Activated CD8-positive, alpha-beta T cell treated with anti-CD3 and anti-CD28 coated beads for 36 hours (primary cell): ENCODE results near the gene CLEC1A. TPM values are rescaled to one million over a fixed set of nuclear protein-coding genes. Genes with fewer than 3 reads are reported as not detected.

Source experiments
- ATAC-seq: fragments of 200-7000 bp; cut with Tn5 transposase; one replicate; pipeline ENCODE4 v1.10.0; 2021; ENCODE audit warnings: mild to moderate bottlenecking, moderate library complexity
- CTCF ChIA-PET: fragments of 350-600 bp; sonication (Branson Sonifier 250); formaldehyde crosslinking; loops from one replicate; lab custom pipeline; 2021; ENCODE audit warnings: antibody characterized with exemption; lab: Charles Lee
- POLR2A ChIA-PET: fragments of 350-600 bp; sonication (Branson Sonifier 250); formaldehyde crosslinking; loops from one replicate; lab custom pipeline; 2021; ENCODE audit warnings: antibody characterized with exemption; lab: Charles Lee
- DNase-seq: peaks from one replicate; pipeline ENCODE4 v3.0.0-alpha.2; 2020
- H3K27ac Mint-ChIP-seq: one replicate; pipeline ENCODE4 v1.8.0; 2021; ENCODE audit warnings: mild to moderate bottlenecking, mixed read lengths
- H3K27me3 Mint-ChIP-seq: one replicate; pipeline ENCODE4 v1.8.0; 2021; ENCODE audit warnings: mixed read lengths
- H3K36me3 Mint-ChIP-seq: one replicate; pipeline ENCODE4 v1.8.0; 2021; ENCODE audit warnings: low read depth, mixed read lengths
- H3K4me1 Mint-ChIP-seq: one replicate; pipeline ENCODE4 v1.8.0; 2021; ENCODE audit warnings: low read depth, mixed read lengths
- H3K4me3 Mint-ChIP-seq: one replicate; pipeline ENCODE4 v1.8.0; 2021; ENCODE audit warnings: mild to moderate bottlenecking, moderate library complexity, mixed read lengths
- H3K9me3 Mint-ChIP-seq: one replicate; pipeline ENCODE4 v1.8.0; 2021; ENCODE audit warnings: mixed read lengths
- CTCF ChIP-seq: fragments of 200-600 bp; IDR thresholded peaks from one replicate; pipeline ENCODE4 v1.8.0; 2022; ENCODE audit warnings: antibody characterized with exemption, mild to moderate bottlenecking
- intact Hi-C: fragments of 100-400 bp; cut with micrococcal nuclease; formaldehyde crosslinking; loops from one replicate; pipeline ENCODE4 v1.10.0; 2022
- total RNA-seq, 2 experiments: library from RNA; stranded (reverse); gene quantifications; one replicate each; pipeline ENCODE4 v1.2.3, GENCODE V29; 2021

CLEC1A gene
- not detected for total RNA-seq

- no peak for TF ChIP-seq CTCF
- no peak for DNase-seq
- H3K4me1 Mint-ChIP-seq: no peaks in the 10 kb centered on the region
- peaks cover 3% of the 10 kb centered on the region for H3K27me3 Mint-ChIP-seq
- peaks cover 5% of the 10 kb centered on the region for H3K9me3 Mint-ChIP-seq
- no peak within 1 kb of the TSS for H3K27ac Mint-ChIP-seq
- ChIA-PET CTCF (no interaction called here), POLR2A (interaction anchor here (0.6 kb wide), 1 partner anchor 266 kb away, joined by 4 read pairs; no protein-coding TSS in a partner anchor)
- no peaks in the 10 kb centered on the region for H3K36me3 Mint-ChIP-seq
- H3K4me3 Mint-ChIP-seq: no peak within 1 kb of the TSS
- no peak for ATAC-seq
- intact Hi-C loops: no loop called here
These were observed at the start of gene CLEC1A for GRCh38 chr12:10098791-10099190. Gene CLEC1A (minus strand): TSS chr12:10098985. CDS start chr12:10098922, 63 bp downstream.

GRCh38 chr12:10147714-10148403 lies 49.1 kb upstream of the CLEC1A start:
- Mint-ChIP-seq H3K4me1 (peaks cover 6% of the 10 kb centered on the region), H3K27ac (no peak overlapping the region), H3K36me3 (no peaks in the 10 kb centered on the region), H3K27me3 (no peaks in the 10 kb centered on the region), H3K4me3 (no peak overlapping the region), H3K9me3 (peaks cover 2% of the 10 kb centered on the region)
- TF ChIP-seq CTCF: no peak
- POLR2A ChIA-PET: no interaction called here
- no peak for DNase-seq
- CTCF ChIA-PET: interaction anchor here (1.1 kb wide), 2 partner anchors 208 to 324 kb away, joined by 3 to 5 read pairs; no protein-coding TSS in a partner anchor
- ATAC-seq: no peak
- intact Hi-C loops: no loop called here

- Mint-ChIP-seq H3K36me3 (no peaks in the 10 kb centered on the region), H3K27me3 (peaks cover 4% of the 10 kb centered on the region), H3K4me1 (peaks cover 5% of the 10 kb centered on the region), H3K9me3 (peaks cover under 1% of the 10 kb centered on the region), H3K27ac (no peak overlapping the region), H3K4me3 (no peak overlapping the region)
- DNase-seq: no peak
- TF ChIP-seq CTCF: no peak
- ChIA-PET CTCF (interaction anchor here (1.0 to 2.1 kb wide), 8 partner anchors 10 to 400 kb away, joined by 3 to 13 read pairs (median 6); partner anchors contain the start of gene GABARAPL1), POLR2A (no interaction called here)
- intact Hi-C loops: loop anchor here (5.0 kb wide), 2 partner anchors 111 to 331 kb away; partner anchors contain the start of gene CLEC9A
- ATAC-seq: no peak
These were observed 44.3 kb upstream of the CLEC1A start for GRCh38 chr12:10142976-10143589.

GRCh38 chr12:10140001-10140400 lies 41.2 kb upstream of the CLEC1A start:
- Mint-ChIP-seq H3K27ac (no peak overlapping the region), H3K36me3 (no peaks in the 10 kb centered on the region), H3K4me3 (no peak overlapping the region), H3K27me3 (peaks cover 6% of the 10 kb centered on the region), H3K9me3 (no peaks in the 10 kb centered on the region), H3K4me1 (peaks cover 2% of the 10 kb centered on the region)
- peak; percentile 66 for TF ChIP-seq CTCF
- peak; percentile 66 for DNase-seq
- peak; percentile 49 for ATAC-seq
- POLR2A ChIA-PET: interaction anchor here (0.6 to 1.1 kb wide), 3 partner anchors 10 to 46 kb away, joined by 3 read pairs; partner anchors contain the start of gene CLEC7A
- CTCF ChIA-PET: interaction anchor here (0.7 to 3.6 kb wide), 36 partner anchors 8 to 886 kb away, joined by 3 to 25 read pairs (median 4); partner anchors contain the start of genes CLEC12B, CLEC7A and CLEC9A
- intact Hi-C loops: loop anchor here (5.0 kb wide), 2 partner anchors 108 to 328 kb away; partner anchors contain the start of gene CLEC9A
